GM18520 (cell line): Measurements from ENCODE around the gene GOLGA7B.
"Not testable (repeated sequence)": the region's sequence is repeated elsewhere in the genome, so short reads cannot be mapped to it uniquely, and the experiment has no call there.

Experiments
- ATAC-seq: cut with Tn5 transposase; IDR thresholded peaks from one replicate; pipeline ENCODE4 v1.9.1; 2021; ENCODE audit not compliant: unreplicated experiment

Gene GOLGA7B

GRCh38 chr10:97830064-97830463, 19.6 kb upstream of the GOLGA7B start:
- no peak for ATAC-seq

- ATAC-seq = no peak
Measured at GRCh38 chr10:97831259-97831658, 18.4 kb upstream of the GOLGA7B start.

GRCh38 chr10:97836446-97836845, 13.2 kb upstream of the GOLGA7B start:
- no peak for ATAC-seq

GRCh38 chr10:97838091-97838490, 11.6 kb upstream of the GOLGA7B start:
- no peak for ATAC-seq

GRCh38 chr10:97841166-97841565, 8.5 kb upstream of the GOLGA7B start:
- not testable (repeated sequence) for ATAC-seq

GRCh38 chr10:97842114-97842513, 7.5 kb upstream of the GOLGA7B start:
- ATAC-seq = not testable (repeated sequence)

- no peak for ATAC-seq
Measured at GRCh38 chr10:97842656-97843280, 6.9 kb upstream of the GOLGA7B start.

- ATAC-seq = no peak
Measured at GRCh38 chr10:97843281-97843671, 6.4 kb upstream of the GOLGA7B start.

GRCh38 chr10:97843972-97844371, 5.7 kb upstream of the GOLGA7B start:
- ATAC-seq = not testable (repeated sequence)

GRCh38 chr10:97844678-97845077, 5.0 kb upstream of the GOLGA7B start:
- ATAC-seq = no peak

GRCh38 chr10:97849103-97849686, 448 bp upstream of the GOLGA7B start:
- no peak for ATAC-seq

- ATAC-seq = no peak
Measured at GRCh38 chr10:97850446-97850845, 803 bp downstream of the GOLGA7B start.

- no peak for ATAC-seq
Measured at GRCh38 chr10:97851341-97852001, 1.8 kb downstream of the GOLGA7B start.

- ATAC-seq = no peak
Measured at GRCh38 chr10:97852277-97852676, 2.6 kb downstream of the GOLGA7B start.

- no peak for ATAC-seq
Measured at GRCh38 chr10:97852840-97853405, 3.3 kb downstream of the GOLGA7B start.

GRCh38 chr10:97854743-97855142, 5.1 kb downstream of the GOLGA7B start:
- ATAC-seq = no peak

- ATAC-seq = no peak
Measured at GRCh38 chr10:97858001-97858439, 8.4 kb downstream of the GOLGA7B start.

- ATAC-seq = no peak
Measured at GRCh38 chr10:97861097-97861750, 11.6 kb downstream of the GOLGA7B start.

- no peak for ATAC-seq
Measured at GRCh38 chr10:97861924-97862323, 12.3 kb downstream of the GOLGA7B start.

GRCh38 chr10:97863808-97864207, 14.2 kb downstream of the GOLGA7B start:
- no peak for ATAC-seq

- no peak for ATAC-seq
Measured at GRCh38 chr10:97865488-97865887, 15.8 kb downstream of the GOLGA7B start.
